Type B pancreatic cell (in vitro differentiated cells): ENCODE data around the gene UMAD1. TPM values are rescaled to one million over a fixed set of nuclear protein-coding genes. Genes with fewer than 3 reads are reported as not detected.

Experiments
- DNase-seq: peaks from one replicate; pipeline ENCODE4 v3.0.0; 2021; ENCODE audit warnings: mixed read lengths; ENCODE audit not compliant: unreplicated experiment; ENCODE audit errors: extremely low spot score
- H3K27ac Mint-ChIP-seq: 2 replicates; pipeline ENCODE4 v1.8.0; 2021; ENCODE audit warnings: mild to moderate bottlenecking, mixed read lengths
- H3K27me3 Mint-ChIP-seq: 2 replicates; pipeline ENCODE4 v1.8.0; 2021; ENCODE audit warnings: mixed read lengths
- H3K36me3 Mint-ChIP-seq: 2 replicates; pipeline ENCODE4 v1.8.0; 2021; ENCODE audit warnings: mixed read lengths
- H3K4me1 Mint-ChIP-seq: one replicate; pipeline ENCODE4 v1.8.0; 2021; ENCODE audit warnings: mixed read lengths; ENCODE audit not compliant: unreplicated experiment
- H3K4me3 Mint-ChIP-seq: 2 replicates; pipeline ENCODE4 v1.8.0; 2021; ENCODE audit warnings: mild to moderate bottlenecking, mixed read lengths
- H3K9me3 Mint-ChIP-seq: 2 replicates; pipeline ENCODE4 v1.8.0; 2021; ENCODE audit warnings: mixed read lengths
- total RNA-seq: library from RNA; stranded (reverse); gene quantifications from 2 replicates; pipeline ENCODE4 v1.2.1, GENCODE V29; 2021; ENCODE audit warnings: low replicate concordance
- TF ChIP-seq, protein P1 (sequence below): fragments of 200-600 bp; sonication (generic); conservative IDR thresholded peaks from 2 replicates; pipeline ENCODE4 v1.5.0; 2021; ENCODE audit warnings: antibody characterized with exemption, mild to moderate bottlenecking

The UMAD1 gene
- total RNA-seq, 1 donor from 2014 or later: 9.0 TPM

DNA sequence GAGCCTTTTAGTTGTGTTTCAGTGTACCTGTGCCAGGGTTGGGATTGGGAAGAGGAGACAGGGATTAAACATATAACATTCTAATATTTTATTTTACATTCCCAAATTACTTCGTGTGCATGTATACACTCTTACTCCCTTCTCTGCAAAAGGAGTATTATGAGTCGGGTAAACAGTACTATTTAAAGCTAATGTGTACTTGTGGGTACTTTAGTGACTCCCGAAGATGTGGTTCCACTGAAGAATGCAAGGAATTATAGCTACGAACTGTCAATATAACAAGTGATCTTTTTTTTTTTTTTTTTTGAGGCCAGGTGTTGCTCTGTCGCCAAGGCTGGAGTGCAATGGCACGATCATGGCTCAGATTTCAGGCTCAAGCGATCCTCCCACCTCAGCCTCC, 200.5 kb downstream of the UMAD1 start:
- Mint-ChIP-seq H3K27ac (no peak overlapping the region), H3K4me3 (no peak overlapping the region), H3K9me3 (no peaks in the 10 kb centered on the region), H3K27me3 (no peaks in the 10 kb centered on the region), H3K36me3 (no peaks in the 10 kb centered on the region), H3K4me1 (no peaks in the 10 kb centered on the region)
- TF ChIP-seq, protein P1, sequence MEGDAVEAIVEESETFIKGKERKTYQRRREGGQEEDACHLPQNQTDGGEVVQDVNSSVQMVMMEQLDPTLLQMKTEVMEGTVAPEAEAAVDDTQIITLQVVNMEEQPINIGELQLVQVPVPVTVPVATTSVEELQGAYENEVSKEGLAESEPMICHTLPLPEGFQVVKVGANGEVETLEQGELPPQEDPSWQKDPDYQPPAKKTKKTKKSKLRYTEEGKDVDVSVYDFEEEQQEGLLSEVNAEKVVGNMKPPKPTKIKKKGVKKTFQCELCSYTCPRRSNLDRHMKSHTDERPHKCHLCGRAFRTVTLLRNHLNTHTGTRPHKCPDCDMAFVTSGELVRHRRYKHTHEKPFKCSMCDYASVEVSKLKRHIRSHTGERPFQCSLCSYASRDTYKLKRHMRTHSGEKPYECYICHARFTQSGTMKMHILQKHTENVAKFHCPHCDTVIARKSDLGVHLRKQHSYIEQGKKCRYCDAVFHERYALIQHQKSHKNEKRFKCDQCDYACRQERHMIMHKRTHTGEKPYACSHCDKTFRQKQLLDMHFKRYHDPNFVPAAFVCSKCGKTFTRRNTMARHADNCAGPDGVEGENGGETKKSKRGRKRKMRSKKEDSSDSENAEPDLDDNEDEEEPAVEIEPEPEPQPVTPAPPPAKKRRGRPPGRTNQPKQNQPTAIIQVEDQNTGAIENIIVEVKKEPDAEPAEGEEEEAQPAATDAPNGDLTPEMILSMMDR: no peak
- DNase-seq: no peak

DNA sequence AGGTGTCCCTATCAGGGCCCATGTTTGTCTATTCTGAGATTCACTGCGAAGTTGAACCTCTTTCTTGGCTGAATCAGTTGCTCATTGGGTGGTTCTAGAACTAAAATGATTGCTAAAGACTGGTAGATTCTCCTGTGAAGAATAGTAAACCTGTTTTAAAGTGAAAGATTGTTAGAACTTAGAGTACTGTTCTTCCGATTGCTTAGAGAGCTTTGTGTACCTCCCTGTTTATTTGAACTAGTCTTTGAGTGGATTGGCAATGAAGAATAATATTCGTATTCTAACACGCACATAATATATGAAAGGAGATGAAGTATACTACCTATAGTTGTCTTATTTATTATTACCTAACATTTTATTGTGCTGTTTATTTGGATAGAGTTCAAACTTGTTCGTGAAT, 202.7 kb downstream of the UMAD1 start:
- Mint-ChIP-seq H3K9me3 (no peaks in the 10 kb centered on the region), H3K4me1 (no peaks in the 10 kb centered on the region), H3K4me3 (no peak overlapping the region), H3K27ac (no peak overlapping the region), H3K27me3 (no peaks in the 10 kb centered on the region), H3K36me3 (no peaks in the 10 kb centered on the region)
- DNase-seq: no peak
- TF ChIP-seq, protein P1: no peak

DNA sequence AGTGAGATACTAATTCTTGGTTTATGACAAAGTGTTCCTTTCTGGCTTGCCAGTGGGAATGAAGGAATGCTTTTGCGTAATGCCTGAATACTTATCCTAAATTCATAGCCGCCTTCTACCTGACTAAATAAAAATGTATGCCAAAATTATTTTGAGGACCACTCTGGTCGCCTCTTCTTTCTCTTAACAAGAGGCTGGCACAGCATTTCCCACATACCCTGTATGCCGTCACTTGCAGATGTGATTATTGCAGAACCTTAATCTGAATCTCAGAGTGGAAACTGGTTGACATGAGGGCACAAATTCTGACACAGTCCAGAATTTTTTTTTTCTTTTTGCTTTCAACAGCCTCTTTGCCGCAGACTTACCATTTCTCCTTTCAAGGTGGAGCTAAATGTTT, 203.4 kb downstream of the UMAD1 start:
- no peak for DNase-seq
- no peaks in the 10 kb centered on the region for H3K4me1 Mint-ChIP-seq
- H3K4me3 Mint-ChIP-seq: no peak overlapping the region
- no peaks in the 10 kb centered on the region for H3K9me3 Mint-ChIP-seq
- no peak overlapping the region for H3K27ac Mint-ChIP-seq
- no peaks in the 10 kb centered on the region for H3K36me3 Mint-ChIP-seq
- no peaks in the 10 kb centered on the region for H3K27me3 Mint-ChIP-seq
- TF ChIP-seq, protein P1: no peak

DNA sequence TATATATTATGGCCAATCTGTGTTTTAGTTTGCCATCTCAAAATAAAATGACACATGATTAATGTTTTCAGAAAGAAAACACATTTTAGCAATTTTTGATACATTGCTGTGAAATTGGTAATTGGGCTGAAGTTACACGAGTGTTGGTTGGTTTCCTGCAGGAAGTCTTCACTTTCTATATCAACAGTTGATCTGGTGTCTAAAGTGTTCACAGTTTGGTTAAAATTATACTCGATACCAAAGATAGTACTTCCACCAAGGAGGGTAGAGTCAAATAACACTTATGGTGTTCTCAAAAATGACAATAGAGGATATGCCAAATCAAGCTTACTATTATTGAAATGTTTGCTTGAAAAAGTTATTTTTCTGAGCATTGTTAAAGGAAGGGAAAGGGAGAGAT, 207.7 kb downstream of the UMAD1 start:
- Mint-ChIP-seq H3K4me3 (no peak overlapping the region), H3K36me3 (no peaks in the 10 kb centered on the region), H3K27ac (no peak overlapping the region), H3K4me1 (no peaks in the 10 kb centered on the region), H3K27me3 (no peaks in the 10 kb centered on the region), H3K9me3 (no peaks in the 10 kb centered on the region)
- TF ChIP-seq, protein P1: no peak
- no peak for DNase-seq

DNA sequence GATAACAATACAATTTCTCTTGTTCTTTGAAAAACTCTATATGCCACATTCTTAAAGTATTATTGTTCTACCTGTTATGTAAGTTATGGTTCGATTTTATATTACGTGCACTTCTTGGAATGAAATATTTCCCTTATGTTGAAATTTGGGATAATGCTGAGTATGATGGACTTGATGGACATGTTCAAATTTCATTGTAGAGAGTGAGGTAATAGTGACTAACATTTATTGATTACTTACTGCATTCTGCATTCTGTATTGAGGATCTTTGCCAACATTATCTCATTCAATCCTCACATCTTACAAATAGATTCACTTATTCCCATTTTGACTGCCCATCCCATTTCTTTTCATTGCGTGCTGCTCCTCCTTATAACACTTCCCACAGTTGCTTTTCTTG, 208.3 kb downstream of the UMAD1 start:
- Mint-ChIP-seq H3K27ac (no peak overlapping the region), H3K27me3 (no peaks in the 10 kb centered on the region), H3K9me3 (no peaks in the 10 kb centered on the region), H3K4me3 (no peak overlapping the region), H3K36me3 (no peaks in the 10 kb centered on the region), H3K4me1 (no peaks in the 10 kb centered on the region)
- TF ChIP-seq, protein P1: no peak
- DNase-seq: no peak

DNA sequence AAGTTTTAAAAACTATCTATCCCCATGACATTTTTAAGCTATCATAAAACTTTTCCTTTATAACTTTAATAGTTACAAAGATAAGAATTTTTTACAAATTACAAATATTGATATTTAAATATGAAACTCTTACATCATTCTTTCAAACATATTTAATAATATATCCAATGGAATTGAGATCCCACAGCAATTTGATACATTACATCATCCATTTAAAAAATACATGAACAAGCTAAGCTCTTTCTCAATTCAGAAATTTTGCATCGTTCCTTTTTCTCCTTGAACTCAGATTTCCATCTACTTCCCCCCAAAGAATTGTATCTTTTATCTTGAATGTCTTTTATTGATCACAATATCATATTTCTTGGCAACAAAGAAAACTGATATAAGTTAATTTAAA, 209.6 kb downstream of the UMAD1 start:
- H3K4me3 Mint-ChIP-seq: no peak overlapping the region
- no peaks in the 10 kb centered on the region for H3K27me3 Mint-ChIP-seq
- peaks cover 5% of the 10 kb centered on the region for H3K9me3 Mint-ChIP-seq
- no peak for DNase-seq
- peaks cover 6% of the 10 kb centered on the region for H3K36me3 Mint-ChIP-seq
- TF ChIP-seq, protein P1: no peak
- H3K4me1 Mint-ChIP-seq: no peaks in the 10 kb centered on the region
- H3K27ac Mint-ChIP-seq: no peak overlapping the region
